WTC11 (cell line): ENCODE measurements around the gene CDK5. TPM values are rescaled to one million over a fixed set of nuclear protein-coding genes. Genes with fewer than 3 reads are reported as not detected.

Experiments used
- ATAC-seq: fragments of 200-7000 bp; cut with Tn5 transposase; 2 replicates; pipeline ENCODE4 v1.10.0; 2021; ENCODE audit warnings: mild to moderate bottlenecking, moderate library complexity
- CTCF ChIA-PET: fragments of 300-600 bp; sonication (Branson Sonifier 250); formaldehyde crosslinking; loops from one replicate; lab custom pipeline; 2021; ENCODE audit warnings: antibody characterized with exemption; lab: Charles Lee
- POLR2A ChIA-PET: fragments of 350-600 bp; sonication (Branson Sonifier 250); formaldehyde crosslinking; loops from one replicate; lab custom pipeline; 2021; ENCODE audit warnings: antibody characterized with exemption; lab: Charles Lee
- DNase-seq: peaks from one replicate; pipeline ENCODE4 v3.0.0; 2021; ENCODE audit warnings: low spot score
- H3K27ac Mint-ChIP-seq: 2 replicates; pipeline ENCODE4 v1.8.0; 2021; ENCODE audit warnings: mixed read lengths
- H3K27me3 Mint-ChIP-seq: 2 replicates; pipeline ENCODE4 v1.8.0; 2021; ENCODE audit warnings: low read depth, mild to moderate bottlenecking, moderate library complexity, mixed read lengths
- H3K36me3 Mint-ChIP-seq: 2 replicates; pipeline ENCODE4 v1.8.0; 2021; ENCODE audit warnings: mixed read lengths
- H3K4me1 Mint-ChIP-seq: 2 replicates; pipeline ENCODE4 v1.8.0; 2022; ENCODE audit warnings: mixed read lengths
- H3K4me3 Mint-ChIP-seq: 2 replicates; pipeline ENCODE4 v1.8.0; 2021; ENCODE audit warnings: mild to moderate bottlenecking, moderate library complexity, mixed read lengths
- H3K9me3 Mint-ChIP-seq: 2 replicates; pipeline ENCODE4 v1.8.0; 2021; ENCODE audit warnings: mixed read lengths
- CTCF ChIP-seq: fragments of 200-600 bp; IDR thresholded peaks from 2 replicates; pipeline ENCODE4 v1.8.0; 2022; ENCODE audit warnings: antibody characterized with exemption
- FOXK1 ChIP-seq: sonication (generic); formaldehyde crosslinking; IDR thresholded peaks from 2 replicates; pipeline ENCODE4 v1.8.0; 2022; ENCODE audit warnings: mild to moderate bottlenecking, moderate library complexity, missing genetic modification reagents
- HMGXB4 ChIP-seq: sonication (generic); formaldehyde crosslinking; IDR thresholded peaks from 2 replicates; pipeline ENCODE4 v1.8.1; 2023; ENCODE audit warnings: mild to moderate bottlenecking, moderate library complexity, missing genetic modification reagents
- IRF1 ChIP-seq: sonication (generic); formaldehyde crosslinking; IDR thresholded peaks from 2 replicates; pipeline ENCODE4 v1.8.0; 2023; ENCODE audit warnings: missing genetic modification reagents
- KAT7 ChIP-seq: sonication (generic); formaldehyde crosslinking; IDR thresholded peaks from 2 replicates; pipeline ENCODE4 v1.8.1; 2023; ENCODE audit warnings: missing genetic modification reagents, mild to moderate bottlenecking, borderline replicate concordance
- NFE2L1 ChIP-seq: sonication (generic); formaldehyde crosslinking; IDR thresholded peaks from 2 replicates; pipeline ENCODE4 v1.8.1; 2023; ENCODE audit warnings: missing genetic modification reagents
- NR1H2 ChIP-seq: sonication (generic); formaldehyde crosslinking; IDR thresholded peaks from 2 replicates; pipeline ENCODE4 v1.9.0; 2021; ENCODE audit warnings: mild to moderate bottlenecking, moderate library complexity, missing genetic modification reagents
- NR2C2 ChIP-seq: sonication (generic); formaldehyde crosslinking; IDR thresholded peaks from 2 replicates; pipeline ENCODE4 v1.8.0; 2022; ENCODE audit warnings: mild to moderate bottlenecking, missing genetic modification reagents
- SP1 ChIP-seq: sonication (generic); formaldehyde crosslinking; conservative IDR thresholded peaks from 2 replicates; pipeline ENCODE4 v1.8.1; 2022; ENCODE audit warnings: missing genetic modification reagents
- TEAD1 ChIP-seq: sonication (generic); formaldehyde crosslinking; IDR thresholded peaks from 2 replicates; pipeline ENCODE4 v1.8.0; 2022; ENCODE audit warnings: mild to moderate bottlenecking, missing genetic modification reagents
- ZNF263 ChIP-seq: sonication (generic); formaldehyde crosslinking; IDR thresholded peaks from 2 replicates; pipeline ENCODE4 v1.8.1; 2022; ENCODE audit warnings: low read depth, mild to moderate bottlenecking, moderate library complexity, missing genetic modification reagents
- ZNF317 ChIP-seq: sonication (generic); formaldehyde crosslinking; IDR thresholded peaks from 2 replicates; pipeline ENCODE4 v1.8.1; 2023; ENCODE audit warnings: low read depth, mild to moderate bottlenecking, moderate library complexity, missing genetic modification reagents, borderline replicate concordance
- ZNF532 ChIP-seq: fragments of 250-450 bp; sonication (Bioruptor Pico); IDR thresholded peaks from 2 replicates; pipeline ENCODE4 v1.9.0; 2021; ENCODE audit warnings: mild to moderate bottlenecking, borderline replicate concordance
- ZNF671 ChIP-seq: fragments of 250-450 bp; sonication (Bioruptor Pico); IDR thresholded peaks from 2 replicates; pipeline ENCODE4 v1.8.0; 2021; ENCODE audit warnings: mild to moderate bottlenecking
- ZSCAN18 ChIP-seq: fragments of 250-450 bp; sonication (Bioruptor Pico); IDR thresholded peaks from 2 replicates; pipeline ENCODE4 v2.1.2; 2022; ENCODE audit warnings: mild to moderate bottlenecking, moderate library complexity
- total RNA-seq: library from RNA; stranded (reverse); gene quantifications from 3 replicates; pipeline ENCODE4 v1.2.3, GENCODE V29; 2021

The CDK5 gene
- total RNA-seq, 1 experiment from 2014 or later, result 27.8 TPM

GRCh38 chr7:151076863-151077704 is 19.4 kb upstream of the CDK5 start:
- H3K27ac Mint-ChIP-seq, result no peak overlapping the region
- no peaks in the 10 kb centered on the region for H3K9me3 Mint-ChIP-seq
- POLR2A ChIA-PET, result interaction anchor here (0.6 to 2.2 kb wide), 4 partner anchors 12 to 47 kb away, joined by 3 to 13 read pairs (median 4); no protein-coding TSS in a partner anchor
- H3K4me1 Mint-ChIP-seq, result peaks cover 32% of the 10 kb centered on the region
- DNase-seq, result peak; percentile 83
- peaks cover 20% of the 10 kb centered on the region for H3K36me3 Mint-ChIP-seq
- H3K4me3 Mint-ChIP-seq, result no peak overlapping the region
- no peaks in the 10 kb centered on the region for H3K27me3 Mint-ChIP-seq
- CTCF ChIA-PET, result interaction anchor here (0.6 to 4.8 kb wide), 17 partner anchors 8 to 91 kb away, joined by 3 to 64 read pairs (median 4); partner anchors contain the start of genes ABCB8 and AGAP3
- ATAC-seq, result peak; percentile 47
- TF ChIP-seq ZNF317 (no peak), SP1 (CRISPR knock-in tag) (peak; percentile 66), IRF1 (CRISPR knock-in tag) (0 out of 2 replicates have a peak, but pooled peaks have one; percentile 40), ZNF263 (CRISPR knock-in tag) (no peak), FOXK1 (0 out of 2 replicates have a peak, but pooled peaks have one; percentile 17), NFE2L1 (CRISPR knock-in tag) (0 out of 2 replicates have a peak, but pooled peaks have one; percentile 12), CTCF (peak; percentile 45; the same call in 1 of the 2 replicates), HMGXB4 (CRISPR knock-in tag) (0 out of 2 replicates have a peak, but pooled peaks have one; percentile 51), KAT7 (CRISPR knock-in tag) (no peak), TEAD1 (peak; percentile 65; the same call in 1 of the 2 replicates), ZNF671 (CRISPR knock-in tag) (peak; percentile 36; the same call in 1 of the 2 replicates)

GRCh38 chr7:151075978-151076426 is 18.3 kb upstream of the CDK5 start:
- H3K27me3 Mint-ChIP-seq, result no peaks in the 10 kb centered on the region
- H3K27ac Mint-ChIP-seq, result peak overlapping the region; percentile 57; the same call in 1 of the 2 replicates
- POLR2A ChIA-PET, result interaction anchor here (0.6 to 2.2 kb wide), 5 partner anchors 9 to 48 kb away, joined by 3 to 13 read pairs (median 4); no protein-coding TSS in a partner anchor
- H3K36me3 Mint-ChIP-seq, result peaks cover 23% of the 10 kb centered on the region
- ATAC-seq (no peak), DNase-seq (no peak)
- H3K4me3 Mint-ChIP-seq, result no peak overlapping the region
- peaks cover 29% of the 10 kb centered on the region for H3K4me1 Mint-ChIP-seq
- H3K9me3 Mint-ChIP-seq, result no peaks in the 10 kb centered on the region
- TF ChIP-seq FOXK1 (no peak), IRF1 (CRISPR knock-in tag) (no peak), NR1H2 (CRISPR knock-in tag) (no peak), ZSCAN18 (CRISPR knock-in tag) (no peak), NR2C2 (no peak), ZNF532 (CRISPR knock-in tag) (no peak)
- TF ChIP-seq, all 79 proteins: peak for 0
- CTCF ChIA-PET, result interaction anchor here (0.8 to 4.8 kb wide), 11 partner anchors 8 to 113 kb away, joined by 3 to 64 read pairs (median 4); partner anchors contain the start of gene AGAP3
